ENCODE results near the gene UQCRQ.

DNA sequence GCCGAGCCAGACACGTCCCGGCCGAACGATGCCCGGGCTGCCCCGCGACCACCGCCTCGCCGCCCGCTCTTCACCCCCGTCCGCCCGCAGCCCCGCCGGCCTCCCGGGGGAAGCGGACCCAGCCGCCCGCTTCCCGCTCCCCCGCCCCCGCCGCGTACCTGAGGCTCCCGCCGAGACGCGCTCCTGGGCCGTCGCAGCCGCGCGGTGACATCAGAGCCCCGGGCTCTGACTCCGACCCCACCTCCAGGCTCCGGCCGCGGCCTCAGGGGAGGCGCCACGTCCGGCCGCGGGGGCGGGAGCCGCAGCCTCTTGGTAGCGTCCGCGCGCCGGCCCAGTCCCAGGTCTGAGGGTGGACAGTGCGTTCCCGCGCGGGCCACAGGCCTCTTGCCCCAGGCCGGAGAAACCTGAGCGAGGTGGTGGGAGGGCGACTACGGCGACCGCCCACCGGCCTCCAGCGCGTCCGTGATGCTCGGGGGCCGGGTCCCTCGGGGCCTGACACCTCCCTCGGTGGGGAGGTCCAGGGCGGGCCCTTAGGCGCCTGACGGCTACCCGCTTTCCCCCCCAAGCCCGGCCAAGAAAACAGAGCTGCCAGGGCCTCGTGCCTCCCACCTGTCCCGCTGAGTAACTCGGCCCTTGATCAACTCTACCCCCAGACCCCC, 35.9 kb upstream of the UQCRQ start, which contains the start of gene SHROOM1:
- TF ChIP-seq, protein P1, sequence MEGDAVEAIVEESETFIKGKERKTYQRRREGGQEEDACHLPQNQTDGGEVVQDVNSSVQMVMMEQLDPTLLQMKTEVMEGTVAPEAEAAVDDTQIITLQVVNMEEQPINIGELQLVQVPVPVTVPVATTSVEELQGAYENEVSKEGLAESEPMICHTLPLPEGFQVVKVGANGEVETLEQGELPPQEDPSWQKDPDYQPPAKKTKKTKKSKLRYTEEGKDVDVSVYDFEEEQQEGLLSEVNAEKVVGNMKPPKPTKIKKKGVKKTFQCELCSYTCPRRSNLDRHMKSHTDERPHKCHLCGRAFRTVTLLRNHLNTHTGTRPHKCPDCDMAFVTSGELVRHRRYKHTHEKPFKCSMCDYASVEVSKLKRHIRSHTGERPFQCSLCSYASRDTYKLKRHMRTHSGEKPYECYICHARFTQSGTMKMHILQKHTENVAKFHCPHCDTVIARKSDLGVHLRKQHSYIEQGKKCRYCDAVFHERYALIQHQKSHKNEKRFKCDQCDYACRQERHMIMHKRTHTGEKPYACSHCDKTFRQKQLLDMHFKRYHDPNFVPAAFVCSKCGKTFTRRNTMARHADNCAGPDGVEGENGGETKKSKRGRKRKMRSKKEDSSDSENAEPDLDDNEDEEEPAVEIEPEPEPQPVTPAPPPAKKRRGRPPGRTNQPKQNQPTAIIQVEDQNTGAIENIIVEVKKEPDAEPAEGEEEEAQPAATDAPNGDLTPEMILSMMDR (IDR thresholded peaks at IDR 0.05; ENCODE audit: low read depth, low read length, missing input control), result no peak
- TF ChIP-seq RXRA (IDR thresholded peaks at IDR 0.05), result peak in 1 of 2 donors; percentile 23
